Measurements from ENCODE around the gene AP1B1. TPM values are rescaled to one million over a fixed set of nuclear protein-coding genes. Genes with fewer than 3 reads are reported as not detected.

AP1B1 gene
- total RNA-seq, 1 experiment from 2014 or later = 68.1 TPM

- no peak overlapping the region for H3K4me3 ChIP-seq (ENCODE audit: low read depth, low read length, poor library complexity, severe bottlenecking)
- intact Hi-C loops (cut with micrococcal nuclease; ENCODE audit: unreplicated experiment) = no loop called here
- H3K4me1 ChIP-seq (ENCODE audit: insufficient read depth, low read length, poor library complexity, severe bottlenecking) = peaks cover 18% of the 10 kb centered on the region
- no peak for TF ChIP-seq EZH2 (IDR thresholded peaks at IDR 0.05; ENCODE audit: borderline replicate concordance, low read depth, low read length, poor library complexity, severe bottlenecking)
- no peak for TF ChIP-seq CTCF (conservative IDR thresholded peaks at IDR 0.05; ENCODE audit: low read depth, low read length)
- peaks cover 32% of the 10 kb centered on the region for H3K27me3 ChIP-seq (replicated peaks; ENCODE audit: insufficient read depth, low read depth, low read length, poor library complexity)
- H3K9me3 ChIP-seq (ENCODE audit: low read depth, low read length, poor library complexity, severe bottlenecking) = no peaks in the 10 kb centered on the region
- no peak for DNase-seq (ENCODE audit: low spot score)
- ChIA-PET POLR2A (ENCODE audit: low non-redundant PET) (no interaction called here), CTCF (interaction anchor here (0.6 kb wide), 1 partner anchor 45 kb away, joined by 3 read pairs; no protein-coding TSS in a partner anchor)
- no peak overlapping the region for H3K27ac ChIP-seq (ENCODE audit: low read depth, low read length, poor library complexity, severe bottlenecking)
- H3K36me3 ChIP-seq (ENCODE audit: insufficient read depth, low read length, poor library complexity, severe bottlenecking) = no peaks in the 10 kb centered on the region
- no TSS peak for BruUV-seq (replicated peaks)
Measured at GRCh38 chr22:29313576-29314466, 74.5 kb downstream of the AP1B1 start.

GRCh38 chr22:29313126-29313575 lies 75.2 kb downstream of the AP1B1 start:
- H3K27ac ChIP-seq (ENCODE audit: low read depth, low read length, poor library complexity, severe bottlenecking) = no peak overlapping the region
- peaks cover 32% of the 10 kb centered on the region for H3K27me3 ChIP-seq (replicated peaks; ENCODE audit: insufficient read depth, low read depth, low read length, poor library complexity)
- H3K4me1 ChIP-seq (ENCODE audit: insufficient read depth, low read length, poor library complexity, severe bottlenecking) = peaks cover 20% of the 10 kb centered on the region
- intact Hi-C loops (cut with micrococcal nuclease; ENCODE audit: unreplicated experiment) = no loop called here
- no peak for DNase-seq (ENCODE audit: low spot score)
- no peaks in the 10 kb centered on the region for H3K36me3 ChIP-seq (ENCODE audit: insufficient read depth, low read length, poor library complexity, severe bottlenecking)
- no peaks in the 10 kb centered on the region for H3K9me3 ChIP-seq (ENCODE audit: low read depth, low read length, poor library complexity, severe bottlenecking)
- no TSS peak for BruUV-seq (replicated peaks)
- H3K4me3 ChIP-seq (ENCODE audit: low read depth, low read length, poor library complexity, severe bottlenecking) = no peak overlapping the region
- ChIA-PET POLR2A (ENCODE audit: low non-redundant PET) (no interaction called here), CTCF (no interaction called here)
- TF ChIP-seq EZH2 (IDR thresholded peaks at IDR 0.05; ENCODE audit: borderline replicate concordance, low read depth, low read length, poor library complexity, severe bottlenecking) (no peak), CTCF (conservative IDR thresholded peaks at IDR 0.05; ENCODE audit: low read depth, low read length) (peak; percentile 73)

GRCh38 chr22:29312218-29313125 lies 75.9 kb downstream of the AP1B1 start:
- Histone ChIP-seq H3K27ac (ENCODE audit: low read depth, low read length, poor library complexity, severe bottlenecking) (no peak overlapping the region), H3K36me3 (ENCODE audit: insufficient read depth, low read length, poor library complexity, severe bottlenecking) (no peaks in the 10 kb centered on the region), H3K4me3 (ENCODE audit: low read depth, low read length, poor library complexity, severe bottlenecking) (no peak overlapping the region), H3K9me3 (ENCODE audit: low read depth, low read length, poor library complexity, severe bottlenecking) (no peaks in the 10 kb centered on the region), H3K27me3 (replicated peaks; ENCODE audit: insufficient read depth, low read depth, low read length, poor library complexity) (peaks cover 32% of the 10 kb centered on the region), H3K4me1 (ENCODE audit: insufficient read depth, low read length, poor library complexity, severe bottlenecking) (peaks cover 26% of the 10 kb centered on the region)
- ChIA-PET CTCF (no interaction called here), POLR2A (ENCODE audit: low non-redundant PET) (interaction anchor here (0.6 kb wide), 1 partner anchor 33 kb away, joined by 3 read pairs; no protein-coding TSS in a partner anchor)
- no peak for DNase-seq (ENCODE audit: low spot score)
- intact Hi-C loops (cut with micrococcal nuclease; ENCODE audit: unreplicated experiment) = no loop called here
- no TSS peak for BruUV-seq (replicated peaks)
- TF ChIP-seq CTCF (conservative IDR thresholded peaks at IDR 0.05; ENCODE audit: low read depth, low read length) = no peak
- TF ChIP-seq EZH2 (IDR thresholded peaks at IDR 0.05; ENCODE audit: borderline replicate concordance, low read depth, low read length, poor library complexity, severe bottlenecking) = no peak
